Stimulated activated CD4-positive, alpha-beta T cell treated with anti-CD3 and anti-CD28 coated beads, TNF-alpha, amount 100 ng/mL, for 1 hour (primary cell): ENCODE data around the gene PLXNA3.

ENCODE experiments used
- DNase-seq, 3 donors: peaks; one replicate each; pipeline ENCODE4 v3.0.0-alpha.2; 2020; ENCODE audit warnings: low read depth in 3 of 3, low spot score in 1 of 3

PLXNA3 gene

DNA sequence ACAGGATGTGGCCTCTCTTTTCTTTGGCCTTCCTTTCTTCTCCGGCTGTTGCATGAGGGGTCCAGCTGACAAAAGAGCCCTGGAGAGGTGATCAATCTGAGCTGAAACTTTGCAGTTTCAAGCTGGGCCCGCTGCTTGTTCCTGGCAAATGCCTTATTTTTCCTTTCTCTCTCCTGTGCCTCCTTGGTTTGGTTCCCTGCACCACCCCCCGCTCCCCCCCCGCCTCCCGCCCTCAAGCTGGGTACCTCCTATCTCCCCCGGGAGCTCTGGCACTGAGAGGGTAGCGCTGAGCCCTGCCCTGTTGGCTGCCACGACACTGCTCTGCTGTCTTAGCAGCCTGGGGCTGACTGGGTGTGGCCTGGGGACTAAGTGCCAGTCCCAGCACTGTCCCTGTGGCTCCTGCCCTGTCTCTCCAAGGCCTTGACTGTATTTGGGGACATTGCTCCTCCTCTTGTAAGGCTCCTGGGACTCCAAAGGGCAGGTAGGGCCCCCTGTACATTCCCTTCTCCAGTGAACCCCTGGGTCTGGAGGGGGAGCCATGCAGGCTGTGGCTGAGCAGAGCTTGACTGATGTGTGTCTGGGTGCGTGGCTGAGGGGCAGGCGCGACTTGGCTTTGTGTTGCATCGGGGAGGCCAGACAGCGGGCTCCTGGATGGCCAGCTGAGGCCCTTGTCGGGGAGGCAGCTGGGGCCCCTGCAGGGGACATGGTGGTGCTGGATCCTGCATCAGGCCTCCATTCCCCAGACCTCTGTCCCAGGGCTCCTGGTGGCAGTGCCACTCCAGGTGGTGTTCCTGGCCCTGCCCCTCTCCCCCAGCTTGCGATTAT lies 1.1 kb downstream of the PLXNA3 start:
- no peak for DNase-seq

GRCh38 chrX:154459832-154460231 lies 1.8 kb downstream of the PLXNA3 start:
- no peak for DNase-seq

GRCh38 chrX:154460326-154460725 lies 2.2 kb downstream of the PLXNA3 start:
- DNase-seq, result no peak

GRCh38 chrX:154462396-154462795 lies 4.3 kb downstream of the PLXNA3 start:
- DNase-seq, result no peak

- DNase-seq, result no peak
These were observed 5.6 kb downstream of the PLXNA3 start for GRCh38 chrX:154463611-154464220.

DNA sequence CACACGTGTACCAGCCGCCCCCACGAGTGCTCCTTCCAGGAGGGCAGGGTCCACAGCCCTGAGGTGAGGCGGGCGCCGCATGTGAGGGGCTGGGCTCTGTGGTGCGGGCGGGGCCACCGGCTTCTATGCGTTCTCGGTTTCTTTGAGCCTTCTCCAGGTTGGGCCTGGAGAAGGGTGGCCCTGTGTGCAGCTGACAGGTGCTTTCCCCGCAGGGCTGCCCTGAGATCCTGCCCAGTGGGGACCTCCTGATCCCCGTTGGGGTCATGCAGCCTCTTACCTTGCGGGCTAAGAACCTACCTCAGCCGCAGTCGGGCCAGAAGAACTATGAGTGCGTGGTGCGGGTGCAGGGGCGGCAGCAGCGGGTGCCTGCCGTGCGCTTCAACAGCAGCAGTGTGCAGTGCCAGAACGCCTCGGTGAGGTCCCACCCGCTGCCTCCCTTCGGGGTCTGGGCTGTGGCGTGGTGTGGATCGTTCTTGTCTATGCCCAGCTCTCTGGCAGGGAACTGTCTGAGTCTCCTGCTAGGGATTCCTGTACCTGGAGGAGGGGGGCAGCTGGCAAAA lies 6.8 kb downstream of the PLXNA3 start:
- DNase-seq, result no peak

DNA sequence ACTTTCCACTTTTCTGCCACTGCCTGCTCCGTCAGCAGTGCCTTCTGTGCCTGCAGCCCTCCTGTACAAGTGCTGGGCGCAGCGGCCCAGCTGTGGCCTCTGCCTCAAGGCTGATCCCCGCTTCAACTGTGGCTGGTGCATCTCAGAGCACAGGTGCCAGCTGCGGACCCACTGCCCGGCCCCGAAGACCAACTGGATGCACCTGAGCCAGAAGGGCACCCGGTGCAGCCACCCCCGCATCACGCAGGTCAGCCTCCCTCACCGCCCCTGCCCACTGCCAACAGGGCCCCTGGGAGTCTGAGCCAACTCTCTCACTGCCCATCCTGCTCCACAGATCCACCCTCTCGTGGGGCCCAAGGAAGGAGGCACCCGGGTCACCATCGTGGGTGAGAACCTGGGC lies 7.5 kb downstream of the PLXNA3 start:
- no peak for DNase-seq

- DNase-seq, result no peak
These were observed 8.0 kb downstream of the PLXNA3 start for GRCh38 chrX:154466036-154466435.

- no peak for DNase-seq
These were observed 8.8 kb downstream of the PLXNA3 start for GRCh38 chrX:154466907-154467306.

- no peak for DNase-seq
These were observed 9.5 kb downstream of the PLXNA3 start for GRCh38 chrX:154467556-154467955.

- DNase-seq, result no peak
These were observed 10.1 kb downstream of the PLXNA3 start for GRCh38 chrX:154468217-154468616.

DNA sequence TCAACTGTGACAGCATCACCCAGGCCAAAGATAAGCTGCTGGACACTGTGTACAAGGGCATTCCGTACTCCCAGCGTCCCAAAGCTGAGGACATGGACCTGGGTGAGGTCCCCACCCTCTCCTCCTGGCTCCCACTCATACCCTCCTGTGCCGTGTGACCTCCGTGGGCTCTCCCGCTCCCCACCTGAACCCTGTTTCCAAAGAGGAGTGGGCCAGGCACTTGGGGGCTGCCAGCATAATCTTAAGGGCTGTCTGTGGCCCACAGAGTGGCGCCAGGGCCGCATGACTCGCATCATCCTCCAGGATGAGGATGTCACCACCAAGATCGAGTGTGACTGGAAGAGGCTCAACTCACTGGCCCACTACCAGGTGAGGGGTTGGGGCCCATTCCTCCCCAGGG lies 11.0 kb downstream of the PLXNA3 start:
- DNase-seq, result no peak

GRCh38 chrX:154469880-154470279 lies 11.8 kb downstream of the PLXNA3 start:
- no peak for DNase-seq

DNA sequence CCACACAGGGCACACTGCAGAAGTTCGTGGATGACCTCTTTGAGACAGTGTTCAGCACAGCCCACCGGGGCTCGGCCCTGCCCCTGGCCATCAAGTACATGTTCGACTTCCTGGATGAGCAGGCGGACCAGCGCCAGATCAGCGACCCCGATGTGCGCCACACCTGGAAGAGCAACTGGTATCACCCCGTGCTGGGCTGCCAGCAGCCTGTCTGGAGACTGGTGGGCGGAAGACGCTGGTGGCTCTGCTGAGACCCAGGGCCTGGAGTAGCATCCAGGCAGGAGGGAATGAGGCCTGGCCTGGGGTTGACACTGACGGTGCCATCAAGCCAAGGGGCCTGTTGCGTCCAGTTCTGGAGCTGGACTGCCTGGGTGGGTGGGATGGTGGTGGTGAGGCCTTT lies 12.4 kb downstream of the PLXNA3 start:
- no peak for DNase-seq

GRCh38 chrX:154470914-154471568 lies 13.0 kb downstream of the PLXNA3 start:
- DNase-seq, result no peak

DNA sequence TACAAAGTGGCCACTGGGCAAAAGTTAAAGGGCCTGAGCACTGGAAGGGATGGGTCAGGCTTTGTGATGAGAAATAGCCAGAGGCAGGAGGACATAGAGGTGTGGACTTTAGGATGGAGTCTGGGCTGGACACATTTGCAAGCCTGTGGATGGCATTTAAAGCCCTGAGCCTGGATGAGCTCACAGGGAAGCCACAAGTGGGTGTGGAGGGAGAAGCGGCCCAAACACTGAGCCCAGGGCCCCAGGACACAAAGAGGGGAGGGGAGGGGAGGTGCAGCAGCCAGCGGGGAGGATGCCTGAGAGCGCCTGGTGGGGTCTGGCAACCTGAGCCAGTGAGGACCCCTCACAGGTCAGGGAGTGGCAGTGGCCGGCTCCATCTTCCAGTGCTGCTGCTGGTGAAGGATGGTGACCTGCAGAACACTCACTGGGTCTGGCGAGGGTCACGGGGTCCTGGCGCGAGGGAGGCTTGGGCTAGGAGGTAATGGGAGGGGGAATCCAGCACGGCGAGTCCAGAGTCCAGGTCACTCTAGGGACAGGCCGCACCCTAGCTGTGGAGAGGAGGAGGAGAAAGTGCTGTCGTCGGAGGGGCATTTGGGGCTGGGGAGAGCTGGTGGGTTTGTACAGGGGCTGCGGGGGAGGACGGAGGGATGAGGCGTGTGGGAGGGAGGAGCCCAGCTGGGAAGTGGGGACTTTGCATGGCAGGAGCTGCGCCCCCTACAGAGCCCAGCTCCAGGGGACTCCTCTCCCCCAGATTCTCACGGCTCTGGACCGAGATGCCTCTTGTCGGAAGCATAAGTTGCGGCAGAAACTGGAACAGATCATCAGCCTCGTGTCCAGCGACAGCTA lies 14.0 kb downstream of the PLXNA3 start:
- no peak for DNase-seq

GRCh38 chrX:154472685-154473632 lies 14.9 kb downstream of the PLXNA3 start:
- DNase-seq, result no peak

GRCh38 chrX:154473683-154474082 lies 15.6 kb downstream of the PLXNA3 start:
- no peak for DNase-seq

DNA sequence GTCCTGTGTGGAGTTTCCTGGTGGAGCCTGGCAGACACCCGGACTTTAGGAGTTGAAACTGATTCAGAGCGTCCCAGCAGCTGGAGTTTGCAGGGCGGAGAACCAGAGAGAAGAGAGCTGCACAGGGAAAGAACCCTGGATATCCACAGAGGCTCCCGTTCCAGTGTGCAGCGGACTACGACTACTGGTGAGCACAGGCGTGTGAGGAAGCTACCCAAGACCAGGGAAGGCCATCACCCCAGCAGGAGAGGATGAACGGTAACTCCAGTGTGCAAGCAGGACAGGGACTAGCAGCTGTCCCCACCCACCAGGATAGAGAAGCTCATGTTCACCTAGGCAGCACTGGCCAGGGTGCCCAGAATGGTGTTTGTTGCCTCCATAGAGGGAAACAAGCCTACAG lies 18.7 kb downstream of the PLXNA3 start:
- no peak for DNase-seq

GRCh38 chrX:154477891-154478477 lies 19.9 kb downstream of the PLXNA3 start:
- no peak for DNase-seq
